Measurements from ENCODE around the gene TRAF3IP1. TPM values are rescaled to one million over a fixed set of nuclear protein-coding genes. Genes with fewer than 3 reads are reported as not detected.

TRAF3IP1 gene
- total RNA-seq, 1 donor from 2014 or later: 6.0 TPM

- DNase-seq (ENCODE audit: low spot score): no peak
Observed at GRCh38 chr2:238446371-238446770, 126.1 kb downstream of the TRAF3IP1 start.

- DNase-seq (ENCODE audit: low spot score): no peak
Observed at GRCh38 chr2:238448031-238448955, 128.0 kb downstream of the TRAF3IP1 start.

- DNase-seq (ENCODE audit: low spot score): no peak
Observed at GRCh38 chr2:238449241-238449640, 128.9 kb downstream of the TRAF3IP1 start.

GRCh38 chr2:238449909-238450417, 129.6 kb downstream of the TRAF3IP1 start:
- no peak for DNase-seq (ENCODE audit: low spot score)

GRCh38 chr2:238450440-238450861, 130.1 kb downstream of the TRAF3IP1 start:
- DNase-seq (ENCODE audit: low spot score): no peak

Other genes with a start within 250 kb of the TRAF3IP1 start
- gene ESPNL, start 220.2 kb upstream of the TRAF3IP1 start, total RNA-seq (ENCODE audit: insufficient read depth, low replicate concordance): 5.5 TPM
- 5.1 TPM for gene KLHL30, start 181.8 kb upstream of the TRAF3IP1 start, total RNA-seq (ENCODE audit: insufficient read depth, low replicate concordance)
- gene ERFE, start 161.5 kb upstream of the TRAF3IP1 start, total RNA-seq (ENCODE audit: insufficient read depth, low replicate concordance): 4.3 TPM
- gene ILKAP, start 116.8 kb upstream of the TRAF3IP1 start, total RNA-seq (ENCODE audit: insufficient read depth, low replicate concordance): 14.2 TPM
- gene HES6, start 80.5 kb upstream of the TRAF3IP1 start, total RNA-seq (ENCODE audit: insufficient read depth, low replicate concordance): 1.2 TPM
- gene PER2, start 31.9 kb upstream of the TRAF3IP1 start, total RNA-seq (ENCODE audit: insufficient read depth, low replicate concordance): 11.3 TPM
- gene ASB1, start 106.4 kb downstream of the TRAF3IP1 start, total RNA-seq (ENCODE audit: insufficient read depth, low replicate concordance): 20.7 TPM